ENCODE results near the gene RMI1. TPM values are rescaled to one million over a fixed set of nuclear protein-coding genes. Genes with fewer than 3 reads are reported as not detected.

The RMI1 gene
- total RNA-seq, 1 donor from 2014 or later = 8.2 TPM

DNA sequence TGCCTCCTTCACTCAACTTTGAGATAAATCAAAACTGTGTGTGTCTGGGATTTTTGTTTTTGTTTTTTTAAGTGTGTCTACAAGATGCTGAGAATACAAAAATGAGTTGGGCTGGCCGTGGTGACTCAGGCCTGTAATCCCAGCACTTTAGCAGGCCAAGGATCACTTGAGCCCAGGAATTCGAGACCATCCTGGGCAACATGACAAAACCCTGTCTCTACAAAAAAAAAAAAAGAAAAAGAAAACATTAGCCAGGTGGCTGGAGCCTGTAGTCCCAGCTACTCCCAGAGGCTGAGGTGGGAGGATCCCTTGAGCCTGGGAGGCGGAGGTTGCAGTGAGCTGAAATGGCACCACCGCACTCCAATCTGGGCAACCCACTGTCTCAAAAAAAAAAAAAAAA is 21.5 kb upstream of the RMI1 start:
- Mint-ChIP-seq H3K4me1 (ENCODE audit: unreplicated experiment) (peaks cover 31% of the 10 kb centered on the region), H3K27me3 (ENCODE audit: unreplicated experiment) (no peaks in the 10 kb centered on the region), H3K36me3 (ENCODE audit: unreplicated experiment) (no peaks in the 10 kb centered on the region), H3K9me3 (ENCODE audit: unreplicated experiment) (no peaks in the 10 kb centered on the region), H3K4me3 (ENCODE audit: unreplicated experiment) (no peak overlapping the region), H3K27ac (ENCODE audit: unreplicated experiment) (peak overlapping the region; percentile 67)
- TF ChIP-seq, protein P1, sequence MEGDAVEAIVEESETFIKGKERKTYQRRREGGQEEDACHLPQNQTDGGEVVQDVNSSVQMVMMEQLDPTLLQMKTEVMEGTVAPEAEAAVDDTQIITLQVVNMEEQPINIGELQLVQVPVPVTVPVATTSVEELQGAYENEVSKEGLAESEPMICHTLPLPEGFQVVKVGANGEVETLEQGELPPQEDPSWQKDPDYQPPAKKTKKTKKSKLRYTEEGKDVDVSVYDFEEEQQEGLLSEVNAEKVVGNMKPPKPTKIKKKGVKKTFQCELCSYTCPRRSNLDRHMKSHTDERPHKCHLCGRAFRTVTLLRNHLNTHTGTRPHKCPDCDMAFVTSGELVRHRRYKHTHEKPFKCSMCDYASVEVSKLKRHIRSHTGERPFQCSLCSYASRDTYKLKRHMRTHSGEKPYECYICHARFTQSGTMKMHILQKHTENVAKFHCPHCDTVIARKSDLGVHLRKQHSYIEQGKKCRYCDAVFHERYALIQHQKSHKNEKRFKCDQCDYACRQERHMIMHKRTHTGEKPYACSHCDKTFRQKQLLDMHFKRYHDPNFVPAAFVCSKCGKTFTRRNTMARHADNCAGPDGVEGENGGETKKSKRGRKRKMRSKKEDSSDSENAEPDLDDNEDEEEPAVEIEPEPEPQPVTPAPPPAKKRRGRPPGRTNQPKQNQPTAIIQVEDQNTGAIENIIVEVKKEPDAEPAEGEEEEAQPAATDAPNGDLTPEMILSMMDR (IDR thresholded peaks at IDR 0.05) = no peak
- no peak for DNase-seq (ENCODE audit: extremely low spot score, unreplicated experiment)

DNA sequence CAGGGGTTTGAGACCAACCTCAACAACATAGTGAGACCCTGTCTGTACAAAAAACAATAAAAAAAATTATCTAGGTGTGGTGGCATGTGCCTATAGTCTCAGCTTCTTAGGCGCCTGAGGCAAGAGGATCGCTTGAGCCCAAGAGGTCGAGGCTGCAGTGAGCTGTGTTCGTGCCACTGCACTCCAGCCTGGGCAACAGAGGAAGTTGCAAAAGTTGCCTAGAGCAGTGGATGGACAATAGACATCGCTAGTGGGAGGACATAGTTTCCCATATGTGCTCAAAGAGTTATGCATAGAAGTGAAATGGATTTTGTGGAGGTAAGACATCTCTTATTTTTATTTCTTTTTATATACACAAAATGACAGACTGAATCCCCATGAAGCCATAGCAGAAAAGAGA is 19.6 kb upstream of the RMI1 start:
- H3K27ac Mint-ChIP-seq (ENCODE audit: unreplicated experiment) = no peak overlapping the region
- no peak overlapping the region for H3K4me3 Mint-ChIP-seq (ENCODE audit: unreplicated experiment)
- no peaks in the 10 kb centered on the region for H3K36me3 Mint-ChIP-seq (ENCODE audit: unreplicated experiment)
- H3K9me3 Mint-ChIP-seq (ENCODE audit: unreplicated experiment) = no peaks in the 10 kb centered on the region
- H3K27me3 Mint-ChIP-seq (ENCODE audit: unreplicated experiment) = no peaks in the 10 kb centered on the region
- no peak for DNase-seq (ENCODE audit: extremely low spot score, unreplicated experiment)
- H3K4me1 Mint-ChIP-seq (ENCODE audit: unreplicated experiment) = peaks cover 40% of the 10 kb centered on the region
- TF ChIP-seq, protein P1 (IDR thresholded peaks at IDR 0.05) = no peak

DNA sequence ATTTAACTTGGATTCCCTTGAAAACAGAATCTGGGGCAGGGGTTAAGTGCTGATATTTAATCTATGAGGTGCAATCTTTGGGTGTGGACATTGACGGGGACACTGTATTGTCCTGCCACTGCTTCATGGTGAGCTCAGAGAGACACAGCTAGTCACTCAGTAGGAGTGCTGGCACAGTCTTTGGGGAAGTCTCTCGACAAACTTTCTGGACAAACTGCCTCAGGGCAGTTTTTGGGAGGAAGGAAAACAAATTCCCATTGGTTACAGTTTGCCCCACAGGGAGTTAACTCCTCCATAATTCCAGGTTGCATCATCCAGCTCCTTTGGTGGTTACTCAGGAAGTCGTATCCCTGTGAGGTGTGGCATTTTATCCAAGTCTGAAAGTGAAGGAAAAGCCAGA is 18.4 kb upstream of the RMI1 start:
- no peaks in the 10 kb centered on the region for H3K27me3 Mint-ChIP-seq (ENCODE audit: unreplicated experiment)
- TF ChIP-seq, protein P1 (IDR thresholded peaks at IDR 0.05) = no peak
- H3K27ac Mint-ChIP-seq (ENCODE audit: unreplicated experiment) = peak overlapping the region; percentile 62
- peaks cover 35% of the 10 kb centered on the region for H3K4me1 Mint-ChIP-seq (ENCODE audit: unreplicated experiment)
- no peaks in the 10 kb centered on the region for H3K9me3 Mint-ChIP-seq (ENCODE audit: unreplicated experiment)
- H3K4me3 Mint-ChIP-seq (ENCODE audit: unreplicated experiment) = no peak overlapping the region
- DNase-seq (ENCODE audit: extremely low spot score, unreplicated experiment) = no peak
- peaks cover 5% of the 10 kb centered on the region for H3K36me3 Mint-ChIP-seq (ENCODE audit: unreplicated experiment)

DNA sequence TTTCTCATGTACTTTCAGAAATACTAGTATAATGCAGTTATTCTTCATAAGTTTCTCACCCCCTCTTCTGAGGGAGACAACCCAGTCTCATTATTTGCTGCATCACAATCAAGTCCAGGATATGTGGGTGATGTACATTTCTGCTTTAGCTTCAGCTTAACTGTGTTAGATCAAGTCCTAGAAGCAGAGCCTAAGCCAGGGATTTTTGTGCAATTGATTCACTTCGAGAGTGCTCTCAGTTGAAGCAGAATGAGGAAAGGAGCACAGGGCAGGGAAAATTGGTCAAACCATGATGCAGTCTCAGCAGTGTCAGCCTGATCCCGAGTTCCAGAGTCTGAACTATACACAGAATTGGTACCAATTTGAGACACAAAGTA is 15.6 kb upstream of the RMI1 start:
- Mint-ChIP-seq H3K27me3 (ENCODE audit: unreplicated experiment) (no peaks in the 10 kb centered on the region), H3K36me3 (ENCODE audit: unreplicated experiment) (peaks cover 26% of the 10 kb centered on the region), H3K27ac (ENCODE audit: unreplicated experiment) (peak overlapping the region; percentile 81), H3K4me1 (ENCODE audit: unreplicated experiment) (peaks cover 23% of the 10 kb centered on the region), H3K4me3 (ENCODE audit: unreplicated experiment) (no peak overlapping the region), H3K9me3 (ENCODE audit: unreplicated experiment) (no peaks in the 10 kb centered on the region)
- TF ChIP-seq, protein P1 (IDR thresholded peaks at IDR 0.05) = no peak
- no peak for DNase-seq (ENCODE audit: extremely low spot score, unreplicated experiment)

DNA sequence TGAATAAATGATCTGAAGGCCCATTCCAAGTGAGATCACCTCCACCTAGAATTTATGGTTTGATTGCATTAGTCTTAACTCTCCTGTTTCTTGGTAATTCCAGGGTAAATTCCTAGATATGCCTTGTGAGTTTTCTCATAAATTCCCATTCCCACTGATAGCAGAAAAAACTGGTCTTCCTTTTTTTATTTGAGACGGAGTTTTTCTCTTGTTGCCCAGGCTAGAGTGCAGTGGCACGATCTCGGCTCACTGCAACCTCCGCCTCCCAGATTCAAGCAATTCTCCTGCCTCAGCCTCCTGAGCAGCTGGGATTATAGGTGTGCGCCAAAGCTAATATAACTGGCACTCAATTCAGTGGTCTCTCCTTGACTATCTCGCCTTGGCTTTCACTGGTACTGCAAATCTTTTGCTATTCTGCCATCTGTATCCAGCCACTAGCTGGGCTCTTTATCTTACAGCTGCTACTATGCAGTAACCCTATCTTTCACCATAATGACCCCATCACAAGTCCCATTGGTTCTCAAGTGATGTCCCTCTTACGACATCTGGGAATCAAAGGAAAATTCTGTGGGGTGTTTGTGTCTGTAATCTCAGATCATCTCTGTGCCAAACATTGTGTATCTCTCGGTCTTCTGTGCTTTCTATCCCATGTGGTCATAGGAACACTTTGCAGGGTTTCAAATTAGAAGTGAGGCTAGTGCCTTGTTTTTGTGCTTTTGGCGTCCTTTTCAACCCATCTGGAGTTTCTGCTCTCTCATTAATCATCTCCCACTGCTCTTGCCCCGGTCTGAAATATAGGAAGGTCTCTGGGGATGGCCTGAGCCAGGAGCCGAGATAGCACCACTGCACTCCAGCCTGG is 15.0 kb upstream of the RMI1 start:
- DNase-seq (ENCODE audit: extremely low spot score, unreplicated experiment) = no peak
- no peaks in the 10 kb centered on the region for H3K9me3 Mint-ChIP-seq (ENCODE audit: unreplicated experiment)
- no peaks in the 10 kb centered on the region for H3K27me3 Mint-ChIP-seq (ENCODE audit: unreplicated experiment)
- TF ChIP-seq, protein P1 (IDR thresholded peaks at IDR 0.05) = no peak
- H3K4me1 Mint-ChIP-seq (ENCODE audit: unreplicated experiment) = peaks cover 25% of the 10 kb centered on the region
- H3K27ac Mint-ChIP-seq (ENCODE audit: unreplicated experiment) = peak overlapping the region; percentile 81
- no peak overlapping the region for H3K4me3 Mint-ChIP-seq (ENCODE audit: unreplicated experiment)
- peaks cover 32% of the 10 kb centered on the region for H3K36me3 Mint-ChIP-seq (ENCODE audit: unreplicated experiment)

Measured in osteocyte (in vitro differentiated cells).